GM18951 (cell line): ENCODE measurements around the gene KRT17.
"Not testable (repeated sequence)": the region's sequence is repeated elsewhere in the genome, so short reads cannot be mapped to it uniquely, and the experiment has no call there.

ENCODE experiments used
- POLR2A ChIP-seq: IDR thresholded peaks from 4 replicates; pipeline ENCODE4 v1.6.1; 2011; ENCODE audit warnings: mild to moderate bottlenecking; ENCODE audit not compliant: insufficient read length, insufficient read depth; ENCODE audit errors: extremely low read depth
- in situ Hi-C: fragments of 300-500 bp; cut with MboI; formaldehyde crosslinking; loops from one replicate; pipeline ENCODE4 v1.12.0; 2022; ENCODE audit warnings: low sequenced_read_pairs, mixed read lengths, inconsistent platforms; ENCODE audit not compliant: unreplicated experiment

Gene KRT17

GRCh38 chr17:41651625-41652460, 27.5 kb upstream of the KRT17 start:
- in situ Hi-C loops, result loop anchor here (25.0 kb wide), 1 partner anchor 740 kb away; no protein-coding TSS in a partner anchor
- TF ChIP-seq POLR2A, result no peak

- TF ChIP-seq POLR2A, result no peak
- in situ Hi-C loops, result loop anchor here (25.0 kb wide), 1 partner anchor 739 kb away; no protein-coding TSS in a partner anchor
These were observed 26.6 kb upstream of the KRT17 start for GRCh38 chr17:41650794-41651624.

- no peak for TF ChIP-seq POLR2A
- in situ Hi-C loops, result loop anchor here (25.0 kb wide), 1 partner anchor 738 kb away; no protein-coding TSS in a partner anchor
These were observed 25.6 kb upstream of the KRT17 start for GRCh38 chr17:41649923-41650519.

GRCh38 chr17:41648411-41649195, 24.2 kb upstream of the KRT17 start:
- in situ Hi-C loops, result no loop called here
- TF ChIP-seq POLR2A, result no peak

GRCh38 chr17:41647940-41648410, 23.6 kb upstream of the KRT17 start:
- no peak for TF ChIP-seq POLR2A

GRCh38 chr17:41647038-41647813, 22.9 kb upstream of the KRT17 start:
- TF ChIP-seq POLR2A, result no peak
- in situ Hi-C loops, result no loop called here

More at GRCh38 chr17:41647940-41648410, 23.6 kb upstream of the KRT17 start:
- in situ Hi-C loops, result no loop called here

- TF ChIP-seq POLR2A, result no peak
- in situ Hi-C loops, result no loop called here
These were observed 18.1 kb upstream of the KRT17 start for GRCh38 chr17:41642252-41643156.

GRCh38 chr17:41640596-41640995, 16.2 kb upstream of the KRT17 start:
- in situ Hi-C loops, result not testable (repeated sequence)

- in situ Hi-C loops, result no loop called here
- no peak for TF ChIP-seq POLR2A
These were observed 15.4 kb upstream of the KRT17 start for GRCh38 chr17:41639492-41640473.

GRCh38 chr17:41638941-41639340, 14.6 kb upstream of the KRT17 start:
- in situ Hi-C loops, result no loop called here
- TF ChIP-seq POLR2A, result no peak

- no peak for TF ChIP-seq POLR2A
- in situ Hi-C loops, result no loop called here
These were observed 13.8 kb upstream of the KRT17 start for GRCh38 chr17:41638194-41638593.
